ENCODE measurements around the gene MCU.
"Not testable (repeated sequence)": the region's sequence is repeated elsewhere in the genome, so short reads cannot be mapped to it uniquely, and the experiment has no call there.

Gene MCU

GRCh38 chr10:72688208-72688651 is 3.7 kb upstream of the MCU start:
- no peak for DNase-seq

- DNase-seq = no peak
Observed at GRCh38 chr10:72689660-72690059, 2.3 kb upstream of the MCU start.

- no peak for DNase-seq
Observed at GRCh38 chr10:72690071-72690755, 1.7 kb upstream of the MCU start.

- no peak for DNase-seq
Observed at GRCh38 chr10:72691470-72691862, 477 bp upstream of the MCU start.

GRCh38 chr10:72692744-72692993 is 726 bp downstream of the MCU start:
- DNase-seq = no peak

- no peak for DNase-seq
Observed at GRCh38 chr10:72692994-72693781, 1.2 kb downstream of the MCU start.

- DNase-seq = no peak
Observed at GRCh38 chr10:72694476-72695369, 2.8 kb downstream of the MCU start.

GRCh38 chr10:72695496-72695895 is 3.6 kb downstream of the MCU start:
- no peak for DNase-seq

- DNase-seq = no peak
Observed at GRCh38 chr10:72697716-72698115, 5.8 kb downstream of the MCU start.

- not testable (repeated sequence) for DNase-seq
Observed at GRCh38 chr10:72702465-72702864, 10.5 kb downstream of the MCU start.

- DNase-seq = no peak
Observed at GRCh38 chr10:72702868-72703581, 11.1 kb downstream of the MCU start.

- DNase-seq = no peak
Observed at GRCh38 chr10:72704117-72704516, 12.2 kb downstream of the MCU start.

GRCh38 chr10:72709041-72709440 is 17.1 kb downstream of the MCU start:
- no peak for DNase-seq

GRCh38 chr10:72712136-72712535 is 20.2 kb downstream of the MCU start:
- no peak for DNase-seq

GRCh38 chr10:72719941-72720592 is 28.1 kb downstream of the MCU start:
- DNase-seq = no peak

- no peak for DNase-seq
Observed at GRCh38 chr10:72720814-72721660, 29.1 kb downstream of the MCU start.

- no peak for DNase-seq
Observed at GRCh38 chr10:72727130-72727529, 35.2 kb downstream of the MCU start.

GRCh38 chr10:72728462-72728861 is 36.5 kb downstream of the MCU start:
- DNase-seq = no peak

GRCh38 chr10:72729528-72729927 is 37.6 kb downstream of the MCU start:
- DNase-seq = no peak

- no peak for DNase-seq
Observed at GRCh38 chr10:72730479-72730878, 38.5 kb downstream of the MCU start.

GRCh38 chr10:72731916-72732419 is 40.0 kb downstream of the MCU start:
- DNase-seq = no peak

All from NCI-H510A (cell line).